ENCODE results near the gene MICALL1.

The MICALL1 gene

GRCh38 chr22:37983860-37984791, 78.0 kb downstream of the MICALL1 start, which contains the start of gene SOX10:
Gene SOX10, minus strand, starts transcription at chr22:37984555. Its CDS starts 771 bp downstream, at chr22:37983784.
- FAIRE-seq = no peak

DNA sequence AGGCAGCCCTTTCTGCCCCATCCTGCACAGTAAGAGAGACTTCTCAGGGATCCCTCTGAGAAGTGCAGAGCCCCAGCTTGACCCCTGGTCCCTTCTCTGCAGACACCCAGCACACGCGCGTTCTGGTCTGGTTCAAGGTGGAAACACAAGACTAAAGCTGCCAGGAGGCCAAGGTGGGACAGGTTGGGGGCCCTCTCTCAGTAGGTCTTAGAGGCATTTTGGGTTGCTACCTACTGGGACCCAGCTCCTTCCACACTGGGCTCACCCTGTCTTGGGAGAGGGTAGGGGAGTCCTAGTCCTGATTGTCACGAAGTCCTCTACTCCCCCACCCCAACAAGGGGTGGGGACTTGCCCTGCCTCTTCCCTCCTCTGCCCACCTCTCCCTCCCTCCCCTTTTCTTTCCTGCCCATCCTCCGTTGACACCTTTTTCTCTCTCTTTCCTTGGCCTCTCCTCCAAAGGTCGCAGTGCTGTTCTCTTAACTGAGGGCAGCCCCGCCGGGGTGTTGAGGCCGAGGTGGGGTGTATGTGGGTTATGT, 79.0 kb downstream of the MICALL1 start:
- no peak for FAIRE-seq

DNA sequence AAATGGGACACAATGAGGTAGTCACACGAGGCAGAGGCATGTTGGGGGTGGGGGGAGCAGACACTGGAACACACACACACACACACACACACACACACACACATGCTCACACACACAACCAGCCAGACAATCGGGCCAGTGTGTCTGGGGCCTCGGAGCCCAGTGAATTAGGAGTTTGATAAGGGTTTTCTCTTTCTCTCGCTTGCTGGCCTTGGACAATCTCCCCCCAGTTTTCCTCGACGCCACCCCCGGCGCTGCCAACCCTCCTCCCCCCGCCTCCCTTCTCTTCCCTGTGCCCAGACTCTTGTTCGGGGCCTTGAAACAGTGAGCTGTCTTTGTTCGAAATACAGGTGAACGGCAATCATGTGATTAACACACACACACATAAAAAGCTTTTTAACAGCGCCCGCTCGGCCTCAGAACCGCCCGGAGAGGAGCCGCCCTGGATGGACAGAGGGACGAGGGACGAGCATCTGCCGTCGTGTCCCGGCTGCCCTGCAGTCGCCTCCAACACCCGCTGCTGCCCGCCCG, 79.7 kb downstream of the MICALL1 start:
- FAIRE-seq = no peak

- FAIRE-seq = no peak
These were observed 80.3 kb downstream of the MICALL1 start for GRCh38 chr22:37986371-37986770.

GRCh38 chr22:37989146-37990045, 83.3 kb downstream of the MICALL1 start:
- FAIRE-seq = no peak

DNA sequence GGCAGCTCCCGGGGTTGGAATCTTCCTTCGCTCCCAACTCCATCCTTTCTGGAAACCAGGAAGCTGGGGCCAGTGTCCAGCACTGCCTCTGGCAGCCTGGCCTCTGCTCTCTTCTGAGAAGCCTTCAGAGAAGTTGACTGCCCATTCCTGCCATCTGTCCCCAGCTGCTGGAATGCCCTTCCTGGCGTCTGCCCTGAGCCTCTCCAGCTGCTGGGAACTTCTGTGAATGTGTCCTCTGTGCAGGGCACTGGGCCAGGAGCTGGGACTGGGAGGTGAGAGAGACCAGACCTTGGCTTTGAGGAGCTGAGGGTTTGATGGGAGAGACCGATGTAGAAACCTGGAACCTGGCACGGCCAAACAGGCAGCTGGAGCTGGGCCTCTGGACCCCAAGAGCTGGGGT, 84.2 kb downstream of the MICALL1 start:
- FAIRE-seq = no peak

- FAIRE-seq = no peak
These were observed 84.8 kb downstream of the MICALL1 start for GRCh38 chr22:37990862-37991261.

- FAIRE-seq = no peak
These were observed 85.8 kb downstream of the MICALL1 start for GRCh38 chr22:37991731-37992442.
